Natural killer cell (primary cell): ENCODE data around the gene DRAP1. TPM values are rescaled to one million over a fixed set of nuclear protein-coding genes. Genes with fewer than 3 reads are reported as not detected.

Experiments
- ATAC-seq, 3 donors: fragments of 150-1000 bp in 2 of 3; fragments of 200-7000 bp in 1 of 3; cut with Tn5 transposase; 1 replicate in 1 of 3; 2 replicates in 2 of 3; pipeline ENCODE4 v1.10.0; 2021; ENCODE audit warnings: mild to moderate bottlenecking in 2 of 3, moderate library complexity in 2 of 3
- DNase-seq, 2 donors: peaks; one replicate each; pipeline versions ENCODE4 v3.0.0 to v3.0.0-alpha.2; 2013 to 2021; ENCODE audit warnings: mixed read lengths in 1 of 2
- H3K27ac ChIP-seq: one replicate; pipeline ENCODE4 v1.5.1; 2013; ENCODE audit warnings: mild to moderate bottlenecking, low read length
- H3K27me3 ChIP-seq: one replicate; pipeline ENCODE4 v1.6.1; 2013; ENCODE audit warnings: low read length; ENCODE audit not compliant: control insufficient read depth, insufficient read depth
- H3K36me3 ChIP-seq: one replicate; pipeline ENCODE4 v1.6.1; 2013; ENCODE audit warnings: low read length; ENCODE audit not compliant: control insufficient read depth, insufficient read depth
- H3K4me1 ChIP-seq: one replicate; pipeline ENCODE4 v1.6.1; 2013; ENCODE audit warnings: low read length; ENCODE audit not compliant: control insufficient read depth, insufficient read depth
- H3K4me3 ChIP-seq: one replicate; pipeline ENCODE4 v1.5.1; 2013; ENCODE audit warnings: low read length
- H3K9me3 ChIP-seq: one replicate; pipeline ENCODE4 v1.6.1; 2013; ENCODE audit warnings: low read length; ENCODE audit not compliant: control insufficient read depth, insufficient read depth
- H3K27ac Mint-ChIP-seq, 2 donors: one replicate each; pipeline ENCODE4 v1.8.0; 2022; ENCODE audit warnings: mild to moderate bottlenecking in 2 of 2, mixed read lengths in 2 of 2, moderate library complexity in 1 of 2
- H3K27me3 Mint-ChIP-seq, 2 donors: one replicate each; pipeline ENCODE4 v1.8.0; 2022; ENCODE audit warnings: low read depth in 2 of 2, mixed read lengths in 2 of 2
- H3K36me3 Mint-ChIP-seq: one replicate; pipeline ENCODE4 v1.8.0; 2022; ENCODE audit warnings: mixed read lengths
- H3K4me1 Mint-ChIP-seq, 2 donors: one replicate each; pipeline ENCODE4 v1.8.0; 2022; ENCODE audit warnings: mixed read lengths in 2 of 2
- H3K4me3 Mint-ChIP-seq: one replicate; pipeline ENCODE4 v1.8.0; 2022; ENCODE audit warnings: mild to moderate bottlenecking, moderate library complexity, mixed read lengths
- H3K9me3 Mint-ChIP-seq, 2 donors: one replicate each; pipeline ENCODE4 v1.8.0; 2022; ENCODE audit warnings: mixed read lengths in 2 of 2
- WGBS: methylation state at CpG from one replicate; pipeline ENCODE4 v1.1.7; 2013; ENCODE audit warnings: missing lambda C conversion rate; ENCODE audit not compliant: insufficient coverage; 5-methylcytosine and 5-hydroxymethylcytosine counted together
- intact Hi-C: fragments of 100-400 bp; cut with micrococcal nuclease; formaldehyde crosslinking; loops from one replicate; pipeline ENCODE4 v1.14.2; 2022
- total RNA-seq, 4 donors: library from RNA; stranded (reverse); fragments of 120-200 nt in 1 of 4; gene quantifications; one replicate each; pipeline versions ENCODE4 v1.2.3 to v1.2.4, GENCODE V29; 2013 to 2022
- TF ChIP-seq, protein P1 (sequence below): fragments of 200-600 bp; IDR thresholded peaks from one replicate; pipeline ENCODE4 v1.8.0; 2022; ENCODE audit warnings: antibody characterized with exemption

Gene DRAP1
- total RNA-seq, 3 donors from 2014 or later (not counting 1 experiment from before 2014, with no cell fraction given), result 114 to 115 (median 115) TPM

DNA sequence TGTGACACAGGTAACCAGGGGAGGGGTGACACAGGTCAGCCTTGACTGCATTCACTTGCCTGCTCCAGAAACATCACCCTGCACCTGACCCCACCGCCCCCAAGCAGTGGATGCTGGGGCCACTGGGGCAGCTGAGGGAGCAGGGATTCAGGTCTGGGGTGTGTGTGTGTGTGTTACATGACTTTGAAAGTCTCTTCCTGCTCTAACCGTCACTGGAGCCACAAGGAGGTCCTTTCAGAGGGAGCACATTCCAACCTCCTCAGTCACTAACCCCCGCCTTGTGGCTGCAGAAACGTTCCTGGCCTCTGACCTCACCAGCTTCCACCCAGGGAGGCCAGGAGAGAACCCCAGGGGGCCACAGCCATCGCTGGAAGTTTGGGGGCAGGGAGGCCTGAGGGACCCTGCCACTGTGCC, 16.2 kb upstream of the DRAP1 start:
- no peaks in the 10 kb centered on the region for H3K36me3 ChIP-seq
- peaks cover 5% of the 10 kb centered on the region for H3K27me3 ChIP-seq
- peak overlapping the region; percentile 90 to 98 for H3K27ac Mint-ChIP-seq
- peaks cover 38% of the 10 kb centered on the region for H3K4me1 ChIP-seq
- TF ChIP-seq, protein P1, sequence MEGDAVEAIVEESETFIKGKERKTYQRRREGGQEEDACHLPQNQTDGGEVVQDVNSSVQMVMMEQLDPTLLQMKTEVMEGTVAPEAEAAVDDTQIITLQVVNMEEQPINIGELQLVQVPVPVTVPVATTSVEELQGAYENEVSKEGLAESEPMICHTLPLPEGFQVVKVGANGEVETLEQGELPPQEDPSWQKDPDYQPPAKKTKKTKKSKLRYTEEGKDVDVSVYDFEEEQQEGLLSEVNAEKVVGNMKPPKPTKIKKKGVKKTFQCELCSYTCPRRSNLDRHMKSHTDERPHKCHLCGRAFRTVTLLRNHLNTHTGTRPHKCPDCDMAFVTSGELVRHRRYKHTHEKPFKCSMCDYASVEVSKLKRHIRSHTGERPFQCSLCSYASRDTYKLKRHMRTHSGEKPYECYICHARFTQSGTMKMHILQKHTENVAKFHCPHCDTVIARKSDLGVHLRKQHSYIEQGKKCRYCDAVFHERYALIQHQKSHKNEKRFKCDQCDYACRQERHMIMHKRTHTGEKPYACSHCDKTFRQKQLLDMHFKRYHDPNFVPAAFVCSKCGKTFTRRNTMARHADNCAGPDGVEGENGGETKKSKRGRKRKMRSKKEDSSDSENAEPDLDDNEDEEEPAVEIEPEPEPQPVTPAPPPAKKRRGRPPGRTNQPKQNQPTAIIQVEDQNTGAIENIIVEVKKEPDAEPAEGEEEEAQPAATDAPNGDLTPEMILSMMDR, result no peak
- peaks cover 5 to 6% of the 10 kb centered on the region in 2 donors for H3K27me3 Mint-ChIP-seq
- H3K9me3 ChIP-seq, result no peaks in the 10 kb centered on the region
- WGBS, result 29% methylated on average over 3 of the region's 5 CpGs
- H3K9me3 Mint-ChIP-seq, result no peaks in the 10 kb centered on the region
- no peak overlapping the region for H3K27ac ChIP-seq
- no peak for DNase-seq
- no peak overlapping the region for H3K4me3 ChIP-seq
- H3K36me3 Mint-ChIP-seq, result no peaks in the 10 kb centered on the region
- H3K4me1 Mint-ChIP-seq, result peaks cover 12 to 23% of the 10 kb centered on the region in 2 donors
- intact Hi-C loops, result loop anchor here (2.0 kb wide), 1 partner anchor 16 kb away; the partner anchor contains the start of genes C11orf68 and DRAP1
- ATAC-seq, result no peak
- no peak overlapping the region for H3K4me3 Mint-ChIP-seq

DNA sequence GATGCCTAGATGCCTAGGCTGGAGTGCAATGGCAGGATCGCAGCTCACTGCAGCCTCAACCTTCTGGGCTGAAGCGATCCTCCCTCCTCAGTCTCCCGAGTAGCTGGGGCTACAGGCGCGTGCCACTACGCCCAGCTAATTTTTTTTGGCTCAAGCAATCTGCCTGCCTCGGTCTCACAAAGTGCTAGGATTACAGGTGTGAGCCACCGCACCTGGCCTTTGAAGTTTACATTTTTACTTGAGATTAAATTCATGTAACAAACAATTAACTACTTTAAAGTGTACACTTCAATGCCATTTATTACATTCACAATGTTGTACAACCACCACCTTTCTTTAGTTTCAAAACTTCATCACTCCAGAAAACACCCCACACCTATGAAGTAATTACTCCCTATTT, 15.5 kb upstream of the DRAP1 start:
- H3K36me3 Mint-ChIP-seq, result no peaks in the 10 kb centered on the region
- ATAC-seq, result no peak

DNA sequence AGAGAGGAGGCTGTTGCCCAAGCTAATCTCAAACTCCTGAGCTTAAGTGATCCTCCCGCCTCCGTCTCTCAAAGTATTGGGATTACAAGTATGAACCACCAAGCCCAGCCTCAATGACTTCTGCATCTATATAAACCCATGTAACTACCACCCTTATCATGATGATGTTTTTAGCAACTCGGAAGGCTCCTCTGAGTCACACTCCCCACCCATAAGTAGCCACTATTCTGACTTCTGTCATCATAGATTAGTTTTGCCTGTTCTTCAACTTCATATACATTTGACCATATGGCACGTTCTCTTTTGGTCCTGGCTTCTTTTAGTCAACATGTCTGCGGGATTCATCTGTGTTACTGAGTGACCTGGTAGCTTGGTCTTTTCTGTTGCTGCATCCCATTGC, 12.6 kb upstream of the DRAP1 start:
- H3K27ac ChIP-seq, result no peak overlapping the region
- no peak overlapping the region for H3K4me3 ChIP-seq
- TF ChIP-seq, protein P1, result no peak
- Mint-ChIP-seq H3K4me3 (no peak overlapping the region), H3K9me3 (no peaks in the 10 kb centered on the region), H3K36me3 (no peaks in the 10 kb centered on the region), H3K4me1 (peaks cover 10 to 11% of the 10 kb centered on the region in 2 donors), H3K27me3 (peaks cover 5 to 6% of the 10 kb centered on the region in 2 donors), H3K27ac (no peak overlapping the region)
- intact Hi-C loops, result no loop called here
- DNase-seq (no peak), ATAC-seq (no peak)
- no peaks in the 10 kb centered on the region for H3K9me3 ChIP-seq
- peaks cover 12% of the 10 kb centered on the region for H3K4me1 ChIP-seq
- H3K27me3 ChIP-seq, result no peaks in the 10 kb centered on the region
- WGBS, result 85% methylated on average over 5 of the region's 5 CpGs
- H3K36me3 ChIP-seq, result no peaks in the 10 kb centered on the region

More for the DNA sequence above, 15.5 kb upstream of the DRAP1 start:
- intact Hi-C loops, result loop anchor here (2.0 kb wide), 1 partner anchor 15 kb away; the partner anchor contains the start of genes C11orf68 and DRAP1
- peak overlapping the region in 1 of 2 donors; percentile 98 for H3K27ac Mint-ChIP-seq
- no peak overlapping the region for H3K27ac ChIP-seq
- no peaks in the 10 kb centered on the region for H3K9me3 Mint-ChIP-seq
- no peak overlapping the region for H3K4me3 ChIP-seq
- H3K4me1 ChIP-seq, result peaks cover 36% of the 10 kb centered on the region
- H3K9me3 ChIP-seq, result no peaks in the 10 kb centered on the region
- H3K4me1 Mint-ChIP-seq, result peaks cover 12 to 21% of the 10 kb centered on the region in 2 donors
- H3K27me3 ChIP-seq, result peaks cover 5% of the 10 kb centered on the region
- peaks cover 4 to 6% of the 10 kb centered on the region in 2 donors for H3K27me3 Mint-ChIP-seq
- no peak for DNase-seq
- H3K4me3 Mint-ChIP-seq, result no peak overlapping the region
- TF ChIP-seq, protein P1, result no peak
- 92% methylated on average over 8 of the region's 8 CpGs for WGBS
- H3K36me3 ChIP-seq, result no peaks in the 10 kb centered on the region

DNA sequence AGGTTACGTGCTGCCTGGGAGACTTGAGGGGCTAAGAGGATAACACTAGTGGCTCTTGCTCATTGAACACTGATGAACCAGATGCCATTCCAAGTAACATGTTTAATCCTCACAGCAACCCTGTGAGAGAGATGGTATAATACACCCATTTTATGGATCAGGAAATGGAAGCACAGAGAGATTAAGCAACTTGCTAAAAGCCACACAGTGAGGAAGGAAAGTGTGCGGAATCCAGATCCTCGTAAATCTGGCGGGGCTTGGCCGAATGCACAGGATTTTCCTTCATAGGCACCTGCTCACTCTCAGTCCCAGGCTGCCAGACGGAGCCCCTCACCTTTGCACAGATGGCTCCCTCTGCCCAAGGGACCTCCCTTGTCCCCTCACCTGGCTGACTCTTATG, 11.3 kb upstream of the DRAP1 start:
- H3K4me3 Mint-ChIP-seq, result no peak overlapping the region
- Histone ChIP-seq H3K9me3 (no peaks in the 10 kb centered on the region), H3K4me1 (peaks cover 3% of the 10 kb centered on the region), H3K4me3 (no peak overlapping the region), H3K36me3 (no peaks in the 10 kb centered on the region), H3K27ac (no peak overlapping the region), H3K27me3 (no peaks in the 10 kb centered on the region)
- 89% methylated on average over 6 of the region's 6 CpGs for WGBS
- TF ChIP-seq, protein P1, result no peak
- ATAC-seq, result no peak
- H3K9me3 Mint-ChIP-seq, result no peaks in the 10 kb centered on the region
- peaks cover 2 to 6% of the 10 kb centered on the region in 2 donors for H3K27me3 Mint-ChIP-seq
- no peak for DNase-seq
- intact Hi-C loops, result no loop called here
- no peaks in the 10 kb centered on the region for H3K4me1 Mint-ChIP-seq
- no peak overlapping the region for H3K27ac Mint-ChIP-seq
- H3K36me3 Mint-ChIP-seq, result no peaks in the 10 kb centered on the region
